Dermis blood vessel endothelial cell (primary cell): ENCODE results near the gene RFPL4A. TPM values are rescaled to one million over a fixed set of nuclear protein-coding genes. Genes with fewer than 3 reads are reported as not detected.
"Not testable (repeated sequence)": the region's sequence is repeated elsewhere in the genome, so short reads cannot be mapped to it uniquely, and the experiment has no call there.

Experiments
- DNase-seq: peaks from one replicate; pipeline ENCODE4 v3.0.0; 2010
- total RNA-seq: library from RNA; depleted of rRNA; stranded (reverse); fragments of >200 nt; gene quantifications from 2 replicates; pipeline ENCODE4 v1.2.3, GENCODE V29; 2014

The RFPL4A gene
- 0.14 and 0.51 TPM in 2 replicates for total RNA-seq

GRCh38 chr19:55758797-55759196 lies at the start of gene RFPL4A:
TSS of gene RFPL4A (plus strand) at chr19:55759097. CDS start at chr19:55761801, 2,704 bp downstream.
- DNase-seq: not testable (repeated sequence)

DNA sequence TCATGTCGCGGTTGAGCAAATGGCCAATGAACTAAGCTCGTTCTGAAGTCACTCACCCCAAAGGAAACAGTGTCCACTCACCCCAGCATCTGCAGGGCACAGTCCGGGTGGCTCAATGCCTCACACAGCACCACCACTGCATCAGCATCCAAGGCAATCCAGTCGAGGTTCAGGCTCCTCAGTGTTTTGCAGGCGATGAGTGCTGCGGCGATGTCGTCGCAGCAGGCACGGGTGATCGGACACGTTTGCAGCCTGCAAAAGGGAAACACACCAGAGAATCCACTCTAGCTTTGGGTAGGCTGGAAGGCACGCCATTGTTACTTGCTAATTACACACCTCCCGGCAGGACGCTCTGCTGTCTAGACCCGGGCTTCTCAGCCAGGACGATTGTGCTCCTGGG lies 47.2 kb upstream of the RFPL4A start:
- DNase-seq: no peak

- no peak for DNase-seq
Observed at GRCh38 chr19:55712804-55713631, 45.9 kb upstream of the RFPL4A start.

GRCh38 chr19:55716531-55716930 lies 42.4 kb upstream of the RFPL4A start:
- DNase-seq: no peak

GRCh38 chr19:55717251-55717650 lies 41.6 kb upstream of the RFPL4A start:
- DNase-seq: no peak

DNA sequence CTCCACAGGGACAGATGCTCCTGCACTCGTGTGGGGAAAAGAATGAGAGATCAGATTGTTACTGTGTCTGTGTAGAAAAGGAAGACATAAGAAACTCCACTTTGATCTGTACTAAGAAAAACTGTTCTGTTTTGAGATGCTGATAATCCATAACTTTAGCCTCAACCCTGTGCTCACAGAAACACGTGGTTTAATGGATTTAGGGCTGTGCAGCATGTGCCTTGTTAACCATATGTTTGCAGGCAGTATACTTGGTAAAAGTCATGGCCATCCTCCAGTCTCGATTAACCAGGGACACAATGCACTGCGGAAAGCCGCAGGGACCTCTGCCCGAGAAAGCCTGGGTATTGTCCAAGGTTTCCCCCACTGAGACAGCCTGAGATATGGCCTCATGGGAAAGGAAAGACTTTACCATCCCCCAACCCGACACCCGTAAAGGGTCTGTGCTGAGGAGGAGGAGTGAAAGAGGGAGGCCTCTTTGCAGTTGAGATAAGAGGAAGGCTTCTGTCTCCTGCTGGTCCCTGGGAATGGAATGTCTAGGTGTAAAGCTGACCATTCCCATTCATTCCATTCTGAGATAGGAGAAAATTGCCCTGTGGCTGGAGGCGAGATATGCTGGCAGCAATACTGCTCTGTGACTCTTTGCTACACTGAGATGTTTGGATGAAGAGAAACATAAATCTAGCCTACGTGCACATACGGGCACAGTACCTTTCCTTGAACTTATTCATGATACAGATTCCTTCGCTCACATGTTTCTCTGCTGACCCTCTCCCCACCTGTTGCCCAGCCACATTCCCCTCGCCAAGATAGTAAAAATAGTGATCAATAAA lies 40.8 kb upstream of the RFPL4A start:
- DNase-seq: not testable (repeated sequence)

- no peak for DNase-seq
Observed at GRCh38 chr19:55720214-55720746, 38.6 kb upstream of the RFPL4A start.

GRCh38 chr19:55720801-55721200 lies 38.1 kb upstream of the RFPL4A start:
- DNase-seq: no peak

DNA sequence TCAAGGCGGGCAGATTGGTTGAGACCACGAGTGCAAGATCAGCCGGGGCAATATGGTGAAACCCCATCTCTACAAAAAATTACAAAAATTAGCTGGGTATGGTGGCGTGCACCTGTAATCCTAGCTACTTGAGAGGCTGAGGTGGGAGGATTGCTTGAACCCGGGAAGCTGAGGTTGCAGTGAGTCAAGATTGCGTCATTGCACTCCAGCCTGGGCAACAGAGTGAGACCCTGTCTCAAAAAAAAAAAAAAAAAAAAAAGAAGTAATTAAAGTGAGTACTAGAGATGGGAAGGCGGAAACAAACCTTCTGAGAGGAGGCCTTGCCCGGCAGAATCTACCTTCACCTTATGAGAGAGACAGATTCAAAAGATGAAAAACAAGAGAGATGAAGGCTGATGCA lies 35.4 kb upstream of the RFPL4A start:
- no peak for DNase-seq

DNA sequence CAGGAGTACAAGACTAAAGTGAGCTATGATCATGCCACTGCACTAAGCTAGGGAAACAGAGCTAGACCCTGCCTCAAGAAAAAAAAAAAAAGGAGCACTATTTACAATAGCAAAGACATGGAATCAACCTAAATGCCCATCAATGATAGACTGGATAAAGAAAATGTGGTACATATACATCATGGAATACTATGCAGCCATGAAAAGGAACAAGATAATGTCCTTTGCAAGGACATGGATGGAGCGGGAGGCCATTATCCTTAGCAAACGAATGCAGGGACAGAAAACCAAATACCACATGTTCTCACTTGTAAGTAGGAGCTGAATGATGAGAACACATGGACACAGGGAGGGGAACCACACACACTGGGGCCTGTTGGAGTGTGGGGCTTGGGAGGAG lies 28.5 kb upstream of the RFPL4A start:
- DNase-seq: not testable (repeated sequence)

DNA sequence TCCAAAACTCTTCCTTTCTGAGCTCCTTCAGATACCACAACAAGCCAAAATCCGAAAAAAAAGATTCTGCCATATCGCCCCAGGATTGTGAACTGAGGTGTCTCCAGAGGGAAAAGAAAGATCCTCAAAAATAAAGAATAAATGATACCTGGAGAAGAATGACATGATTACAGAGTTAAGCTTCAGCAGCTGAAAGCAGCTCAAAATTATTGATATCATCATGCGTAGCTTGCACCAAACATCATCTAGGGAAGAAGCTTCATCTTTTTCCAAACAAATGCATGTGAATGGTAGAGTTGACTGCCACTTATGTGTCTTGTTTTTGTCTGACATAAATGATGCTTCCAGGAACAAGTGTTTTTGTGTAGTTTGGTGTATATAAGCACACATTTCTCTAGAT lies 20.6 kb upstream of the RFPL4A start, which contains the start of gene NLRP9:
NLRP9 (minus strand) TSS at position 101 of the 400 bp plus-strand sequence; CDS start at position 73, 28 bp downstream.
- DNase-seq: no peak

GRCh38 chr19:55750715-55751114 lies 8.2 kb upstream of the RFPL4A start:
- no peak for DNase-seq

DNA sequence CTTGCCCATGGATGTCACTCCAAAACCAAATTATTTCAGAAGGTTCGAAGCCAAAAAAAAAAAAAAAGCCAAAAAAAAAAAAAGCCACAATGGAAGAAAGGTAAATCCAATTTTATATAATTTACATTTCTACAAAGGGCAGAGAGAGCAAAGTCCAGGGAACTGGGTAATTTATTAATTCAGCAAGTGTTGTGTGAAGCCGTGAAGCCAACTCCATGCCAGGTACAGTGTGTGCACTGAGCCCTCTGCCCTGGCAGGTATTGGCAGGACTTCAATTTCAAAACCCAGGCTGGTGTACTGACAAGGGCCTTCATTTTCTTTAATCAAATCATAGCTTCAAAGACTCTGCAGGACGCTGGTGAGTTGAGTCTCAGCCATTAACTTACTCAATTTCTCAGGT lies 5.5 kb upstream of the RFPL4A start:
- no peak for DNase-seq

- DNase-seq: not testable (repeated sequence)
Observed at GRCh38 chr19:55756808-55757207, 2.1 kb upstream of the RFPL4A start.

DNA sequence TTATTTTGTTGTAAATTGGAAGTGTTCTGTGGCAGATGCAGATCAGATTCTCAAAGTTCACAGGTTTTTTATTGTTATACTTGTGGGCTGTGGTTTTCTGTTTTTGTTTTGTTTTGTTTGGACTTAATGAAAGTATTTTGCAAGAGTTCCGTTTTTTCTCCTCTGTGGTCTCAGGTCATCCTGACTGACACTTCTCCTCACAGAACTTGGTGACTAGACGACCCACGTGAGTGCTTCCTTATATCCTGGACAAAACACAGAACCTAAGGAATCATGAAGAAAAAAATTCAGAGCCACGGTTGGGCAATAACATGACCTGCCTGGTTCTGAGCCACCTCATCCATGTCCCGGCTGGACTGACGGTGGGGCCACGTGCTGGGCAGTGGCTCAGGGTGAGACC lies 7.6 kb downstream of the RFPL4A start:
- no peak for DNase-seq

DNA sequence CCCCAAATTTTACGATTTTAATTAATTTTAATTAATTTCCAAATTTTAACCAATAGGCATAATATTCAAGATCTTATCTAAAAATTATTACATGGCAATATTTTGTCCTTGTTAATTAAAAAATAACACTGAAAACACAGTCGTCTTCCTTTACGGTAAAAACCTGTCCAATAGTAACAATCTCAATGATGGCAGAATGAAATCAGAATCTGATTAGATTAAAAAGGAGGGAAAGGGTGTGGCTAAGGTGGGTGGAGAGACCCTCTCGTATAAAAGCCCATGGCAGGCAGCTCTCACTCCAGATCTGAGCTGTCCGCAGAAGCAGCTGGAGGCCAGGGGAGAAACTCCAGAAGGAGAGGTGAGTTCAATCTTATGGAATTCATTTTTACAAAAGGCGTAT lies 9.9 kb downstream of the RFPL4A start, which contains the start of gene RFPL4AL1:
RFPL4AL1 (plus strand) TSS at position 301 of the 400 bp plus-strand sequence. CDS start 2,687 bp downstream, outside the sequence.
- not testable (repeated sequence) for DNase-seq

GRCh38 chr19:55769632-55770031 lies 10.7 kb downstream of the RFPL4A start:
- DNase-seq: not testable (repeated sequence)

DNA sequence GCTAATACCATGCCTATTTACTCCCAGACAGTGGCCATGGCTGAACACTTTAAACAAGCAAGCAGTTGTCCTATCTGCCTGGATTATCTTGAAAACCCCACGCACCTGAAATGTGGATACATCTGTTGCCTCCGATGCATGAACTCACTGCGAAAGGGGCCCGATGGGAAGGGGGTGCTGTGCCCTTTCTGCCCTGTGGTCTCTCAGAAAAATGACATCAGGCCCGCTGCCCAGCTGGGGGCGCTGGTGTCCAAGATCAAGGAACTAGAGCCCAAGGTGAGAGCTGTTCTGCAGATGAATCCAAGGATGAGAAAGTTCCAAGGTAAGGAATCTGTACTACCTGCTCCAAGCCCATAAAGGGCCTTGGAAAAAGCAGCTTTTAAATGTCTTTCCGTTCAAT lies 18.6 kb downstream of the RFPL4A start:
- DNase-seq: no peak

- no peak for DNase-seq
Observed at GRCh38 chr19:55778331-55778730, 19.4 kb downstream of the RFPL4A start.

DNA sequence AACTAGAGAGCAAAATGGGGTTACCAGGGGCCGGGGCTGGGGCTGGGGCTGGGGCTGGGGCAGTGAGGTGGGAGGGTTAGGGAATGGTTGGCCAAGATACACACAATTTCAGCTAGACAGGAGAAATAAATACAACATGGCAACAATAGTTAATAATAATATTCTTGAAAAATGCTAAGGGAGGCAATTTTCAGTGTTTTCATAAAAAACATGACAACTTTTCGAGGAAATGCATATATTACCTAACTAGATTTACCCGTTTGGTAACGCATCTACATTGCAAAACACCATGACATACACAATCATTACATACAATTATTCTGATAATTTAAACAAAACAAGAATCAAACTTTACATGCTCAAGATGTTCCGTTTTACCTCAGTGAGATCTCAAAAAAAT lies 22.2 kb downstream of the RFPL4A start:
- DNase-seq: no peak

- no peak for DNase-seq
Observed at GRCh38 chr19:55795021-55795420, 36.1 kb downstream of the RFPL4A start.

DNA sequence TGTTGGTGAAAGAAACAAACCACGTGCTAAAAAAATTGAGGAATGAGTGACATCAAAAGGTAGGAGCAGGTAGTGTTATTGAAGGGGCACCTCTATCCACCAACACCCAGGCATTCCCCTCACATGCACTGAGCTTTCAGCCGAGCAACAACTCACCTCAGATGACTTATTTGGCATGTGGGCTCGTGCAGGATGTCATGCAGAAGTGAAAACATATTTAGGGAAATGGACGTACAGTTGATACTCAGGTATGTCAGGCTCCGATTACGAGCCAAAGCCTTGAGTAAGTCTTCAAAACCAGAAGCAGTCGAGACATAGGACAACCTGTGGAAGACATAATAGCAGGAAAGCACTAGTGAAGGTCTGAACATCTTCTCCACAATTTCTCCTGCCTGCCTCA lies 42.5 kb downstream of the RFPL4A start:
- DNase-seq: no peak

- DNase-seq: no peak
Observed at GRCh38 chr19:55802281-55802680, 43.4 kb downstream of the RFPL4A start.
